ENCODE measurements around the gene DNAJC24. TPM values are rescaled to one million over a fixed set of nuclear protein-coding genes. Genes with fewer than 3 reads are reported as not detected.

The DNAJC24 gene
- total RNA-seq, 4 donors from 2014 or later: 9.6 to 17.8 (median 14.3) TPM

DNA sequence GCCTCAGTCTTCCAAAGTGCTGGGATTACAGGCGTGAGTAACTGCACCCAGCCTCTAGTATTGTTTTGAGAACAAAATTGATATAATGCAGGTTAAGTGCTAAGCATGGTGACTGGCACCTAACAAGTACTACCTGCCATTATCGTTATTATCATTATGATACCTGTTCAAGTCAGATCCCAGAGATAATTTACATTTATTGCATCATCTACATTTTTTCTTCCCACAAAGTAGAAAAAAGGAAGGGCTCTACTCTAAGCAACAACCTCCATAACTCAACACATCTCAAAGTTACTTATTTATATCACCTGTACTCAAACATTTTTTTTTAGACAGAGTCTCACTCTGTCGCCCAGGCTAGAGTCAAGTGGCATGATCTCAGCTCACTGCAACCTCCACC lies 42.2 kb upstream of the DNAJC24 start:
- no peak for DNase-seq (ENCODE audit: low spot score in 2 of 2)
- Histone ChIP-seq H3K36me3 (no peaks in the 10 kb centered on the region), H3K27ac (no peak overlapping the region), H3K27me3 (no peaks in the 10 kb centered on the region), H3K9me3 (no peaks in the 10 kb centered on the region), H3K4me1 (no peaks in the 10 kb centered on the region), H3K4me3 (no peak overlapping the region)
- TF ChIP-seq, protein P1, sequence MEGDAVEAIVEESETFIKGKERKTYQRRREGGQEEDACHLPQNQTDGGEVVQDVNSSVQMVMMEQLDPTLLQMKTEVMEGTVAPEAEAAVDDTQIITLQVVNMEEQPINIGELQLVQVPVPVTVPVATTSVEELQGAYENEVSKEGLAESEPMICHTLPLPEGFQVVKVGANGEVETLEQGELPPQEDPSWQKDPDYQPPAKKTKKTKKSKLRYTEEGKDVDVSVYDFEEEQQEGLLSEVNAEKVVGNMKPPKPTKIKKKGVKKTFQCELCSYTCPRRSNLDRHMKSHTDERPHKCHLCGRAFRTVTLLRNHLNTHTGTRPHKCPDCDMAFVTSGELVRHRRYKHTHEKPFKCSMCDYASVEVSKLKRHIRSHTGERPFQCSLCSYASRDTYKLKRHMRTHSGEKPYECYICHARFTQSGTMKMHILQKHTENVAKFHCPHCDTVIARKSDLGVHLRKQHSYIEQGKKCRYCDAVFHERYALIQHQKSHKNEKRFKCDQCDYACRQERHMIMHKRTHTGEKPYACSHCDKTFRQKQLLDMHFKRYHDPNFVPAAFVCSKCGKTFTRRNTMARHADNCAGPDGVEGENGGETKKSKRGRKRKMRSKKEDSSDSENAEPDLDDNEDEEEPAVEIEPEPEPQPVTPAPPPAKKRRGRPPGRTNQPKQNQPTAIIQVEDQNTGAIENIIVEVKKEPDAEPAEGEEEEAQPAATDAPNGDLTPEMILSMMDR (IDR thresholded peaks at IDR 0.05): no peak
- TF ChIP-seq EP300 (IDR thresholded peaks at IDR 0.05): no peak
- WGBS, 2 donors: 93% methylated on average over 3 of the region's 3 CpGs

- Histone ChIP-seq H3K4me3 (no peak overlapping the region), H3K9me3 (no peaks in the 10 kb centered on the region), H3K27me3 (no peaks in the 10 kb centered on the region), H3K4me1 (no peaks in the 10 kb centered on the region), H3K27ac (no peak overlapping the region), H3K36me3 (no peaks in the 10 kb centered on the region)
- 82 to 92% methylated on average over 6 of the region's 6 CpGs for WGBS, 2 donors
- TF ChIP-seq, protein P1 (IDR thresholded peaks at IDR 0.05): no peak
- TF ChIP-seq EP300 (IDR thresholded peaks at IDR 0.05) (no peak), POLR2A (IDR thresholded peaks at IDR 0.05) (no peak)
- DNase-seq (ENCODE audit: low spot score in 2 of 2): no peak
These were observed 41.0 kb upstream of the DNAJC24 start for GRCh38 chr11:31328697-31329096.

- TF ChIP-seq EP300 (IDR thresholded peaks at IDR 0.05) (no peak), POLR2A (IDR thresholded peaks at IDR 0.05) (no peak)
- TF ChIP-seq, protein P1 (IDR thresholded peaks at IDR 0.05): no peak
- 51% methylated on average over 2 of the region's 2 CpGs for WGBS, 2 donors
These were observed 31.9 kb upstream of the DNAJC24 start for GRCh38 chr11:31337806-31338205.

DNA sequence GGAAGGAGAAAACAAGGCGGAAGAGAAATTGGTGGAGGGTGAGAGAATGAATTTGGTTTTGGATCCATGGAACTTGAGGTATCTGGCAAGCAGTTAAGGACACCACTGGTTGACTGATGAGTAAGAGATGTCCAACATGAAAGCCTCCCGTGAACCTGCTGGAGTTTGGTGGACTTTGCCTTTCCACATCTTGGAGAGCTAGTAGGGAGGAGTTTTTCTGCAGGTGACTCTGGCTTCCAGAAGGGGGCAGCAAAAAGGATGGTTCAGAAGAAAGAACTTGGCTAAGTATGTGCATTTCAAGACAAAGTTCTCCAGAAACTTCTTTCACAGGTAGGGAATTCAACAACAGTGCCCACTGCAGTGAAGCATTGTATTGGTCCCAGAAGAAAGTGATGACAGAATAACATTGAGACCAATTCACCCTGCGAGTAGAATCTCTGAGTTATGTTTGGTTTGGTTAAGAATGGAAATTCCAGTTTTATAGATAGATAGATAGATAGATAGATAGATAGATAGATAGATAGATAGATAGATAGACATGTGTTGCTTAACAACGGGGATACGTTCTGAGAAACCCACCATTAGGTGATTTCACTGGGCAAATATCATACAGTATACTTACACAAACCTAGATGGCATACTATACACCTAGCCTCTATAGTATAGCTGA lies 28.6 kb upstream of the DNAJC24 start:
- TF ChIP-seq EP300 (IDR thresholded peaks at IDR 0.05) (no peak), POLR2A (IDR thresholded peaks at IDR 0.05) (no peak)
- TF ChIP-seq, protein P1 (IDR thresholded peaks at IDR 0.05): peak in 2 of 5 experiments; percentile 10 to 18

More at GRCh38 chr11:31337806-31338205, 31.9 kb upstream of the DNAJC24 start:
- Histone ChIP-seq H3K9me3 (peaks cover 0 to 11% (median 0%) of the 10 kb centered on the region in 4 donors), H3K4me3 (no peak overlapping the region), H3K27me3 (no peaks in the 10 kb centered on the region), H3K27ac (no peak overlapping the region), H3K4me1 (no peaks in the 10 kb centered on the region), H3K36me3 (no peaks in the 10 kb centered on the region)
- no peak for DNase-seq (ENCODE audit: low spot score in 2 of 2)

DNA sequence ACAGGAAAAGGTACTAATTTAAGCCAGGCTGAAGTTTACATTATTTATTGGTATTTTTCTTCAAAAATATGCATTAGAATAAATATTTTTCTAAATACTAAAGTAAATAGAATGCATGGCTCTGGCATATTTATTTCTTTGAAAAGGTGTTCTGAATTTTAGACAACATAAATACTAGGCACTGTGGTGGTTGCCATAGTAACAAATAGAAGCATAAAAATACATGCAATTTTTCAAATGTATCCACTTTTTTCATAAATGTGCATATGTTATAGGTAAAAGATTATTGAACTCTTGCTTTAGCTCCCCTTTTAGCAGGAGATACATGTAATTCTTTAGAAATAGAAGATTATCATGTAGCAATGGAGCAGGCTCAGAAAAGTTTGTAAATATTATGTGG lies 18.5 kb upstream of the DNAJC24 start:
- Histone ChIP-seq H3K9me3 (no peaks in the 10 kb centered on the region), H3K27me3 (no peaks in the 10 kb centered on the region), H3K4me3 (no peak overlapping the region), H3K36me3 (no peaks in the 10 kb centered on the region), H3K4me1 (no peaks in the 10 kb centered on the region), H3K27ac (no peak overlapping the region)
- TF ChIP-seq, protein P1 (IDR thresholded peaks at IDR 0.05): no peak
- TF ChIP-seq POLR2A (IDR thresholded peaks at IDR 0.05): no peak
- no peak for TF ChIP-seq EP300 (IDR thresholded peaks at IDR 0.05)
- no peak for DNase-seq (ENCODE audit: low spot score in 2 of 2)

More for the DNA sequence above, 28.6 kb upstream of the DNAJC24 start:
- no peaks in the 10 kb centered on the region for H3K36me3 ChIP-seq
- H3K4me3 ChIP-seq: no peak overlapping the region
- DNase-seq (ENCODE audit: low spot score in 2 of 2): no peak
- no peak overlapping the region for H3K27ac ChIP-seq
- 89 to 90% methylated on average over 5 of the region's 5 CpGs for WGBS, 2 donors
- H3K4me1 ChIP-seq: no peaks in the 10 kb centered on the region
- H3K9me3 ChIP-seq: no peaks in the 10 kb centered on the region
- no peaks in the 10 kb centered on the region for H3K27me3 ChIP-seq

Data from tibial nerve (tissue), 4 donors.